Calu3 (cell line): ENCODE measurements around the gene DECR2. TPM values are rescaled to one million over a fixed set of nuclear protein-coding genes. Genes with fewer than 3 reads are reported as not detected.

ENCODE experiments used
- BruUV-seq: library from RNA; stranded (reverse); fragments of 400-500 nt; replicated peaks from 2 replicates; lab custom pipeline; 2021; lab: Mats Ljungman, UMichigan
- CTCF ChIA-PET: fragments of 300-600 bp; sonication (Branson Sonifier 250); formaldehyde crosslinking; loops from one replicate; lab custom pipeline; 2022; ENCODE audit warnings: antibody characterized with exemption; lab: Charles Lee
- DNase-seq: peaks from one replicate; pipeline ENCODE4 v3.0.0; 2022
- H3K27ac Mint-ChIP-seq: one replicate; pipeline ENCODE4 v1.8.0; 2022; ENCODE audit warnings: mixed read lengths; ENCODE audit not compliant: unreplicated experiment
- H3K27me3 Mint-ChIP-seq: one replicate; pipeline ENCODE4 v1.8.0; 2022; ENCODE audit warnings: mixed read lengths; ENCODE audit not compliant: unreplicated experiment
- H3K36me3 Mint-ChIP-seq: one replicate; pipeline ENCODE4 v1.8.0; 2022; ENCODE audit warnings: mild to moderate bottlenecking, moderate library complexity, mixed read lengths; ENCODE audit not compliant: insufficient read depth, unreplicated experiment
- H3K4me1 Mint-ChIP-seq: one replicate; pipeline ENCODE4 v1.8.0; 2022; ENCODE audit warnings: mild to moderate bottlenecking, low read depth, mixed read lengths; ENCODE audit not compliant: unreplicated experiment
- H3K4me3 Mint-ChIP-seq: one replicate; pipeline ENCODE4 v1.8.0; 2022; ENCODE audit warnings: mild to moderate bottlenecking, low read depth, moderate library complexity, mixed read lengths; ENCODE audit not compliant: unreplicated experiment
- H3K9me3 Mint-ChIP-seq: one replicate; pipeline ENCODE4 v1.8.0; 2022; ENCODE audit warnings: low read depth, mixed read lengths; ENCODE audit not compliant: unreplicated experiment
- CTCF ChIP-seq: fragments of 200-600 bp; IDR thresholded peaks from one replicate; pipeline ENCODE4 v1.8.0; 2022; ENCODE audit warnings: antibody characterized with exemption; ENCODE audit not compliant: unreplicated experiment
- intact Hi-C: fragments of 100-400 bp; cut with micrococcal nuclease; formaldehyde crosslinking; loops from one replicate; pipeline ENCODE4 v1.10.0; 2022; ENCODE audit not compliant: unreplicated experiment
- total RNA-seq: library from RNA; stranded (reverse); gene quantifications from 2 replicates; pipeline ENCODE4 v1.2.3, GENCODE V29; 2022

The DECR2 gene
- total RNA-seq, 1 experiment from 2014 or later = 41.2 TPM

DNA sequence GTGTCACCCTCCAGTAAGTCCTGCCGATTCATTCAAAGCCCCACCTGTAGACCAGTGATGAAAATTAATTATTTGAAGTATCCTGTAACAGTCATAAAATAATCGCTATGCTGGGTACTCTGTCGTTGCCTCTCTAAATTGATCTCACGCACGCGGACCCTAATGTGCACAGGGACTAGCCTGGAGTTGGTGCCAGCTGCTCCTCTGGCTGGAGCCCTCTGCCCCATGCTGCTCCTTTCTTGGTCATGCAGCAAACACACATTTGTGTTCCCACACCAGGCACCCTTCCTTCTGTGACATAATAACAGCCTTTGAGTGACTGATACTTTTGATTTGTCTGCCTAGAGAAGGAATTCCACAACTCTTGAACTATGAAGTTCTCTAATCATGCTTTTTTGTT, 39.8 kb downstream of the DECR2 start:
- no peak overlapping the region for H3K27ac Mint-ChIP-seq
- intact Hi-C loops = no loop called here
- no peak for DNase-seq
- H3K27me3 Mint-ChIP-seq = no peaks in the 10 kb centered on the region
- TF ChIP-seq CTCF = no peak
- no peak overlapping the region for H3K4me3 Mint-ChIP-seq
- H3K4me1 Mint-ChIP-seq = no peaks in the 10 kb centered on the region
- H3K36me3 Mint-ChIP-seq = no peaks in the 10 kb centered on the region
- no TSS peak for BruUV-seq
- H3K9me3 Mint-ChIP-seq = no peaks in the 10 kb centered on the region
- CTCF ChIA-PET = interaction anchor here (0.6 to 0.7 kb wide), 2 partner anchors 33 to 76 kb away, joined by 4 read pairs; no protein-coding TSS in a partner anchor

GRCh38 chr16:442976-443375, 41.3 kb downstream of the DECR2 start:
- H3K27me3 Mint-ChIP-seq = no peaks in the 10 kb centered on the region
- TF ChIP-seq CTCF = no peak
- H3K9me3 Mint-ChIP-seq = no peaks in the 10 kb centered on the region
- no peak for DNase-seq
- H3K4me1 Mint-ChIP-seq = no peaks in the 10 kb centered on the region
- no peak overlapping the region for H3K4me3 Mint-ChIP-seq
- CTCF ChIA-PET = no interaction called here
- BruUV-seq = no TSS peak
- intact Hi-C loops = no loop called here
- no peak overlapping the region for H3K27ac Mint-ChIP-seq
- no peaks in the 10 kb centered on the region for H3K36me3 Mint-ChIP-seq

GRCh38 chr16:444027-444426, 42.3 kb downstream of the DECR2 start:
- intact Hi-C loops = no loop called here
- H3K27me3 Mint-ChIP-seq = no peaks in the 10 kb centered on the region
- H3K27ac Mint-ChIP-seq = no peak overlapping the region
- no peaks in the 10 kb centered on the region for H3K9me3 Mint-ChIP-seq
- H3K4me1 Mint-ChIP-seq = no peaks in the 10 kb centered on the region
- CTCF ChIA-PET = no interaction called here
- TF ChIP-seq CTCF = no peak
- DNase-seq = no peak
- BruUV-seq = no TSS peak
- no peak overlapping the region for H3K4me3 Mint-ChIP-seq
- no peaks in the 10 kb centered on the region for H3K36me3 Mint-ChIP-seq

DNA sequence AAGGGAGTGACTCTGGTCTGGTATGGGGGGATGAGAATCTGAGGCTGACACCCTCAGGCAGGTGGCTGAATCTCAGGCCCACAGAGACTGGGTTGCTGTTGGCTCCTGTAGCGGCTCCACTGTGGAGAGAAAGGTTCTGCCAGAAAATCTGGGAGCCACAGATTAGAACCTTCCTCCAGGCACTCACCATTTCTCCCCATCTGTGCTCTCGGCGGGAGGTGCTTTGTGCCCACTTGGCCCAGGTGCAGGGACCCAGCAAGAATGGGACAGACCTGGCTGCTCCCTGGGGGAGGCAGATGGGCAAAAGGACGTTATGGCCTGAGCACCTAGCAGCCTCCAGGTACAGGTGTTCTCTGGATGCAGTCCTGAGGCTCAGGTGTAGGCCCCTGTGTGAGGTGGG, 43.9 kb downstream of the DECR2 start:
- intact Hi-C loops = no loop called here
- Mint-ChIP-seq H3K27ac (no peak overlapping the region), H3K9me3 (no peaks in the 10 kb centered on the region), H3K36me3 (no peaks in the 10 kb centered on the region), H3K27me3 (no peaks in the 10 kb centered on the region), H3K4me1 (peaks cover 5% of the 10 kb centered on the region), H3K4me3 (no peak overlapping the region)
- no peak for TF ChIP-seq CTCF
- BruUV-seq = no TSS peak
- no peak for DNase-seq
- CTCF ChIA-PET = no interaction called here
